Measurements from ENCODE around the gene AP3S1. TPM values are rescaled to one million over a fixed set of nuclear protein-coding genes. Genes with fewer than 3 reads are reported as not detected.

Gene AP3S1
- 73.2 and 144 TPM in 2 replicates for total RNA-seq

DNA sequence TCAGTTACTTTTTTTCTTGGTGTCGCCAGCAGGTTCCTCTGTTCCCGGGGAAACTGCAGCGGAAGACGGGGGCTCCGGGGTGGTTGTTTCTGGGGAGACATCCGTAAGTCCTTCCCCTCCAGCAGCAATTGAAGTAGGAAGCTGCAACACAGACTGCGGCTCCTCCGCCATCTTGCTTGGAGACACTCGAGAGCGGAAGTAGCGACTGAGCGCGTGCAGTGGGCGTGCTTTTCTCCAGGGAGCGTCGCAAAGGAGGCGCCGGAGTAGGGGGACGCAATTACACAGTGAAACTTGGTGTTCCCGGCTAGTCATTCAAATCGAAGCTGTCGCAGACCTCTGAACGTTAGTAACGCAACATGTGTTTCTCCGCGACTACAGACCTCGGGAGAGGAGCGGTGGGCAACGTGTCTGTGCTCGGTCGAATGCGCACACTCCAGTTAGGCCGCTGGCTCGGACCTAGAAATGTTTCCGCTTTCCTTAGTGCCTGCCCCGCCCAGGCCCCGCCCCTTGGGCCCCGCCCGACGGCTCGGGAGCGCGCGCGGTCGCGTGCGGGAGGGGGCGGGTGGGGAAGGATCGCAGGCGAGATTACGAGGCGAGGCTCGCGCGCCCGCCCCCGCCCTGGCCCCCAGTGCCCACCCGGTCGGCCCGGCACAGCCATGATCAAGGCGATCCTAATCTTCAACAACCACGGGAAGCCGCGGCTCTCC lies at the start of gene AP3S1, which contains the start of gene ATG12:
TSS of gene AP3S1 (plus strand) at position 554 of the 707 bp plus-strand sequence. CDS start at position 657, 103 bp downstream.
TSS of gene ATG12 (minus strand) at position 184 of the 707 bp plus-strand sequence. CDS start at position 171, 13 bp downstream.
- peak within 1 kb of the TSS; percentile 64 for H3K4me3 ChIP-seq (ENCODE audit: low read depth, low read length)
- DNase-seq (ENCODE audit: low read depth): peak; percentile 62
- no peak for TF ChIP-seq CTCF (conservative IDR thresholded peaks at IDR 0.05; ENCODE audit: low read depth, low read length)

DNA sequence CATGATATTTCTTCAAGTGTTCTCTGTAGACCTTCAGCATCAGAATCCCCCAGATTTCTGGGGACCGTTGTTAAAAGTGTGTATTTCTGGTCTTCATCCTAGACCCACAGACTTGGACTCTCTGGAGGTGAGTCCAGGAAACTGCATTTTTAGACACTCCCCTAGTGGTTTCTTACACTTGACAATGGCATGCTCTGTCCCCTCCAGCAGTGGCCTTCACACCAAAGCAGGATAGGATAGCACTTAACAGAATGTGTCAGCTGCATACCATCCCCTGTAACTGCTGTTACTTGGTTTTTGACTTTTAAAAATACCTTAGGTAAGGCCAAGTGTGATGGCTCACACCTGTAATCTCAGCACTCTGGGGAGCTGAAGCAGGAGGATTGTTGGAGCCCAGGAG lies 46.0 kb upstream of the AP3S1 start:
- no peak for DNase-seq (ENCODE audit: low read depth)
- TF ChIP-seq CTCF (conservative IDR thresholded peaks at IDR 0.05; ENCODE audit: low read depth, low read length): no peak
- H3K4me3 ChIP-seq (ENCODE audit: low read depth, low read length): no peak overlapping the region

DNA sequence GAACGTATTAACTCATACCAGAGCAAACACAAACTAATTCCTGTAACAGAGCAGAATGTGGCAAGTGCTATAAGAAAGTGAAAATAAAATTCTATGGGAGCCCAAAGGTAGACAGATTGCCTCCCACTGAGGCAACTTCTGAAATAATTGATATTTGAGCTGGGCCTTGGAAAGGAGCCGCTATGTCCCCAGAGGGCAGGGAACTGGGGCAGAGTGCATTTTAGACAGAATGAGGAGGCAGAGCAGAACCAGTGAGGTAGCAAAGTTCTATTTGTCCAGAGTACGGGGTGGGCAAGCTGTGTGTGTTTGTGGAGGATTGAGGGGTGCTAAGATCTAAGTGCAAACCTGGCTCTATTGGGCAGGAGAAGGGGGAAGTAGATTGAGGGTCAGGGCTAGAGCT lies 45.1 kb upstream of the AP3S1 start:
- no peak for DNase-seq (ENCODE audit: low read depth)
- TF ChIP-seq CTCF (conservative IDR thresholded peaks at IDR 0.05; ENCODE audit: low read depth, low read length): no peak
- H3K4me3 ChIP-seq (ENCODE audit: low read depth, low read length): no peak overlapping the region

DNA sequence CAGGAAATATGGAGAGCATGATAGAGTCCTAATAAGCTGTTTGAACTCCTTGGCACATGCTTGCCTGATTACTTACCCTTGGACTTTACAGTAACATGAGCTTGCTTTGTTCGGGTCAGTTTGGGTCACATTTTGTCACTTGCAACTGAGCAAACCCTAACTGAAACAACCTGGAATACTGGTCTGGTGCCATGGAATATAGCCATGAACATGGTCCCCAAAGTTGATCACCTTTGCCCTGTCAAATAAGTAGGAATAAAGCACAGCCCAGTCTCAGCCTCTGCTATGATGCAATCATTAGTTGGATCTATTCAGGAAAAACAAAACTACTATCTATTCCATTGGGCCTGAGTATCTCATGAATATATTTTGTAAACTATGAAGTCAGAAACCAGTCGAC lies 43.5 kb upstream of the AP3S1 start:
- DNase-seq (ENCODE audit: low read depth): no peak

GRCh38 chr5:115800108-115800507 lies 41.6 kb upstream of the AP3S1 start:
- TF ChIP-seq CTCF (conservative IDR thresholded peaks at IDR 0.05; ENCODE audit: low read depth, low read length): no peak
- DNase-seq (ENCODE audit: low read depth): no peak
- H3K4me3 ChIP-seq (ENCODE audit: low read depth, low read length): no peak overlapping the region

More for the DNA sequence above, 43.5 kb upstream of the AP3S1 start:
- no peak for TF ChIP-seq CTCF (conservative IDR thresholded peaks at IDR 0.05; ENCODE audit: low read depth, low read length)
- H3K4me3 ChIP-seq (ENCODE audit: low read depth, low read length): no peak overlapping the region

GRCh38 chr5:115801152-115801551 lies 40.6 kb upstream of the AP3S1 start:
- no peak for TF ChIP-seq CTCF (conservative IDR thresholded peaks at IDR 0.05; ENCODE audit: low read depth, low read length)
- no peak overlapping the region for H3K4me3 ChIP-seq (ENCODE audit: low read depth, low read length)
- no peak for DNase-seq (ENCODE audit: low read depth)

GRCh38 chr5:115801984-115802383 lies 39.8 kb upstream of the AP3S1 start:
- no peak for TF ChIP-seq CTCF (conservative IDR thresholded peaks at IDR 0.05; ENCODE audit: low read depth, low read length)
- H3K4me3 ChIP-seq (ENCODE audit: low read depth, low read length): no peak overlapping the region
- DNase-seq (ENCODE audit: low read depth): no peak
